A673 (cell line): ENCODE data around the gene TGM5. TPM values are rescaled to one million over a fixed set of nuclear protein-coding genes. Genes with fewer than 3 reads are reported as not detected.

ENCODE experiments used
- BruUV-seq: library from RNA; stranded (reverse); fragments of 400-500 nt; replicated peaks from 2 replicates; lab custom pipeline; 2021; lab: Mats Ljungman, UMichigan
- CTCF ChIA-PET: fragments of 300-600 bp; sonication (Branson Sonifier 250); formaldehyde crosslinking; loops from one replicate; lab custom pipeline; 2022; ENCODE audit warnings: antibody characterized with exemption; lab: Charles Lee
- POLR2A ChIA-PET: fragments of 300-600 bp; sonication (Branson Sonifier 250); formaldehyde crosslinking; loops from one replicate; lab custom pipeline; 2022; ENCODE audit warnings: antibody characterized with exemption; ENCODE audit not compliant: low non-redundant PET; lab: Charles Lee
- DNase-seq: peaks from one replicate; pipeline ENCODE4 v3.0.0-alpha.2; 2015; ENCODE audit warnings: low spot score
- H3K27ac ChIP-seq: fragments of 200-600 bp; sonication (generic); 2 replicates; pipeline ENCODE4 v1.5.1; 2016; ENCODE audit warnings: mixed run types, low read depth, mild to moderate bottlenecking, mixed read lengths, antibody characterized with exemption, low read length; ENCODE audit not compliant: poor library complexity, severe bottlenecking
- H3K27me3 ChIP-seq: fragments of 200-600 bp; sonication (generic); replicated peaks from 2 replicates; pipeline ENCODE4 v1.6.1; 2017; ENCODE audit warnings: mixed run types, low read depth, mild to moderate bottlenecking, mixed read lengths, antibody characterized with exemption, low read length; ENCODE audit not compliant: insufficient read depth, poor library complexity
- H3K36me3 ChIP-seq: fragments of 200-600 bp; sonication (generic); 2 replicates; pipeline ENCODE4 v1.6.1; 2016; ENCODE audit warnings: mixed run types, mild to moderate bottlenecking, mixed read lengths, antibody characterized with exemption, low read length; ENCODE audit not compliant: insufficient read depth, poor library complexity, severe bottlenecking
- H3K4me1 ChIP-seq: fragments of 200-600 bp; sonication (generic); 2 replicates; pipeline ENCODE4 v1.6.1; 2017; ENCODE audit warnings: mixed run types, mild to moderate bottlenecking, mixed read lengths, antibody characterized with exemption, low read length; ENCODE audit not compliant: insufficient read depth, poor library complexity, severe bottlenecking
- H3K4me3 ChIP-seq: fragments of 200-600 bp; sonication (generic); 2 replicates; pipeline ENCODE4 v1.5.1; 2016; ENCODE audit warnings: low read depth, mixed run types, mild to moderate bottlenecking, mixed read lengths, low read length; ENCODE audit not compliant: poor library complexity, severe bottlenecking
- H3K9me3 ChIP-seq: fragments of 200-600 bp; sonication (generic); 2 replicates; pipeline ENCODE4 v1.6.1; 2016; ENCODE audit warnings: mixed run types, low read depth, mild to moderate bottlenecking, mixed read lengths, antibody characterized with exemption, low read length; ENCODE audit not compliant: poor library complexity, severe bottlenecking
- CTCF ChIP-seq: fragments of 300-800, 200-600 bp; sonication (generic); conservative IDR thresholded peaks from 2 replicates; pipeline ENCODE4 v1.5.1; 2017; ENCODE audit warnings: low read depth, mild to moderate bottlenecking, antibody characterized with exemption, low read length, moderate library complexity, mixed read lengths
- EZH2 ChIP-seq: fragments of 200-600 bp; sonication (generic); IDR thresholded peaks from 2 replicates; pipeline ENCODE4 v1.6.1; 2017; ENCODE audit warnings: borderline replicate concordance, low read depth, mild to moderate bottlenecking, mixed read lengths, antibody characterized with exemption, low read length; ENCODE audit not compliant: poor library complexity, severe bottlenecking
- intact Hi-C: fragments of 100-400 bp; cut with micrococcal nuclease; formaldehyde crosslinking; loops from one replicate; pipeline ENCODE4 v1.10.0; 2022; ENCODE audit not compliant: unreplicated experiment
- total RNA-seq: library from RNA; stranded (reverse); gene quantifications from 2 replicates; pipeline ENCODE4 v1.2.3, GENCODE V29; 2021

Gene TGM5
- total RNA-seq, 1 experiment from 2014 or later: not detected

GRCh38 chr15:43210172-43210745 is 56.5 kb downstream of the TGM5 start:
- no TSS peak for BruUV-seq
- CTCF ChIA-PET: interaction anchor here (1.4 kb wide), 1 partner anchor 15 kb away, joined by 5 read pairs; no protein-coding TSS in a partner anchor
- intact Hi-C loops: no loop called here
- DNase-seq: no peak
- Histone ChIP-seq H3K9me3 (no peaks in the 10 kb centered on the region), H3K27me3 (no peaks in the 10 kb centered on the region), H3K36me3 (no peaks in the 10 kb centered on the region), H3K4me1 (no peaks in the 10 kb centered on the region), H3K27ac (no peak overlapping the region), H3K4me3 (no peak overlapping the region)
- POLR2A ChIA-PET: no interaction called here
- TF ChIP-seq CTCF: no peak
- no peak for TF ChIP-seq EZH2

DNA sequence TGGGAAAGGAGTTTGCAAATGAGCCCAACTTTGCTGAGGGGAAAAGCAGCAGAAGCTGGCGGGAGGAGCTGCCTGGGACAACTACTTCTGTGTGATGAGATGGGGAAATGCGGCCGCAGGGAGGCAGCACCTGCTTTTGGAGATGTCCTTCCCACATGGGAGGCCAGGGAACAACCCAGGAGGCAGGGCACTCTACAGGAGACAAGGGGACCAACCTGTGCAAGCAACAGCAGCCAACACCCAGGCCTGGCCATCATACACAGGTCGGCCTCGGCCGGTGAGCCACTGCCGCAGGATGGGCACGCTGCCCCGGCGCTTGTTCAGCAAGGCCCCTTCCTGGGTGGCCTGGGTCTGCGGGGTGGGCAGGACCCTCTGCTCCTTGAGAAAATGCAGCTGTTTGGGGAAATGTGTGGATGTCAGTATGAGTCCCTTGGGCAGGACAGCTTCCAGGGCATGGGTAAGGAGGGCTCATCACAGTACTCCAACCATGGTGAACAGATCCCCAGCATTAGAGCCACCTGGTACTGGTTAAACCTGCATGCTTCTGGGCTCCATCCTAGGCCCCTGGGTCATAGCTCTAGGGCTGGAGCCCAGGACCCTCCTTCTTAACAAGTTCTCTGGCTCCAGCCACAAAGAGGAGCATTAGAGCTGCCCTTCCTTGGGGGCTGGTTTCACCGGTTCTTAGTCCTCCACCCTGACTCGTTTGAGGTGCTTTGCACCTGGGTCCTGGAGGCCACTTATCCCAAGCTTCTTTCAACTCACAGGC is 57.5 kb downstream of the TGM5 start:
- CTCF ChIA-PET: interaction anchor here (0.5 to 1.4 kb wide), 4 partner anchors 16 to 628 kb away, joined by 3 to 5 read pairs (median 3); no protein-coding TSS in a partner anchor
- no peak for DNase-seq

More for the DNA sequence above, 57.5 kb downstream of the TGM5 start:
- no TSS peak for BruUV-seq
- Histone ChIP-seq H3K27ac (no peak overlapping the region), H3K4me1 (no peaks in the 10 kb centered on the region), H3K4me3 (no peak overlapping the region), H3K27me3 (no peaks in the 10 kb centered on the region), H3K9me3 (no peaks in the 10 kb centered on the region), H3K36me3 (no peaks in the 10 kb centered on the region)
- TF ChIP-seq CTCF (no peak; the same call in 1 of the 2 replicates), EZH2 (no peak)
- intact Hi-C loops: no loop called here
- POLR2A ChIA-PET: no interaction called here
